Posterior vena cava (tissue), 2 donors: Measurements from ENCODE around the gene CACFD1. TPM values are rescaled to one million over a fixed set of nuclear protein-coding genes. Genes with fewer than 3 reads are reported as not detected.
A peak's percentile ranks its signal among the peaks of the same experiment; 100 is the strongest.

ENCODE experiments used
- DNase-seq: peaks from one replicate; pipeline ENCODE4 v3.0.0-alpha.2; 2020; ENCODE audit warnings: low spot score
- intact Hi-C, 2 donors: fragments of 100-400 bp; cut with DNase I; formaldehyde crosslinking; loops; one replicate each; pipeline versions ENCODE4 v1.14.1 to v1.14.2; 2022 to 2023
- total RNA-seq, 2 donors: library from RNA; stranded (reverse); fragmentation: NEBNext Ultra II Directional; extraction: Animal tissue kit (Norgen Biotek cat#: 25700); gene quantifications; one replicate each; pipeline ENCODE4 v1.2.1, GENCODE V29; 2021
- donor health status: DM: yes; HTN: yes; CAD: no.
- donor health status: DM: yes; HTN: yes; CAD: no.

CACFD1 gene
- total RNA-seq, 2 donors from 2014 or later = 11.7 to 13.4 TPM

- intact Hi-C loops = no loop called here
- DNase-seq = no peak
These were observed 15.7 kb downstream of the CACFD1 start for GRCh38 chr9:133475292-133476012.

- no peak for DNase-seq
- intact Hi-C loops = no loop called here
These were observed 16.5 kb downstream of the CACFD1 start for GRCh38 chr9:133476036-133476931.

GRCh38 chr9:133476941-133477340 is 17.2 kb downstream of the CACFD1 start:
- intact Hi-C loops = no loop called here

GRCh38 chr9:133477461-133477860 is 17.7 kb downstream of the CACFD1 start:
- intact Hi-C loops = no loop called here
- no peak for DNase-seq

More at GRCh38 chr9:133476941-133477340, 17.2 kb downstream of the CACFD1 start:
- no peak for DNase-seq

- intact Hi-C loops = no loop called here
- DNase-seq = no peak
These were observed 18.4 kb downstream of the CACFD1 start for GRCh38 chr9:133477992-133478850.

GRCh38 chr9:133478851-133479711 is 19.3 kb downstream of the CACFD1 start, which contains the start of gene SLC2A6:
Gene SLC2A6 (minus strand): TSS chr9:133479099. CDS start chr9:133479059, 40 bp downstream.
- peak; percentile 94 for DNase-seq
- intact Hi-C loops = no loop called here

GRCh38 chr9:133483611-133484010 is 23.8 kb downstream of the CACFD1 start:
- intact Hi-C loops = no loop called here
- peak; percentile 64 for DNase-seq

GRCh38 chr9:133484671-133485437 is 25.1 kb downstream of the CACFD1 start:
- intact Hi-C loops = loop anchor here (5.0 kb wide), 2 partner anchors 78 to 298 kb away; no protein-coding TSS in a partner anchor

GRCh38 chr9:133485531-133486260 is 25.9 kb downstream of the CACFD1 start:
- intact Hi-C loops = loop anchor here (5.0 kb wide), 2 partner anchors 78 to 298 kb away; no protein-coding TSS in a partner anchor
- peak; percentile 71 for DNase-seq

More at GRCh38 chr9:133484671-133485437, 25.1 kb downstream of the CACFD1 start:
- DNase-seq = peak; percentile 79

- DNase-seq = peak; percentile 70
- intact Hi-C loops = loop anchor here (5.0 kb wide), 2 partner anchors 80 to 300 kb away; no protein-coding TSS in a partner anchor
These were observed 27.6 kb downstream of the CACFD1 start for GRCh38 chr9:133487331-133487725.

GRCh38 chr9:133488686-133489252 is 29.0 kb downstream of the CACFD1 start:
- intact Hi-C loops = loop anchor here (2.0 to 5.0 kb wide), 3 partner anchors 81 to 301 kb away; no protein-coding TSS in a partner anchor
- DNase-seq = peak; percentile 58

GRCh38 chr9:133489253-133490190 is 29.7 kb downstream of the CACFD1 start:
- intact Hi-C loops = loop anchor here (2.0 to 5.0 kb wide), 4 partner anchors 82 to 307 kb away; no protein-coding TSS in a partner anchor
- DNase-seq = peak; percentile 37

- intact Hi-C loops = loop anchor here in 1 of 2 donors (5.0 kb wide), 1 partner anchor 308 kb away; no protein-coding TSS in a partner anchor
- DNase-seq = peak; percentile 58
These were observed 30.5 kb downstream of the CACFD1 start for GRCh38 chr9:133490201-133490681.

- peak; percentile 73 for DNase-seq
- intact Hi-C loops = loop anchor here in 1 of 2 donors (5.0 kb wide), 1 partner anchor 309 kb away; no protein-coding TSS in a partner anchor
These were observed 31.3 kb downstream of the CACFD1 start for GRCh38 chr9:133490865-133491655.
